GM12878 (cell line): Measurements from ENCODE around the gene PIWIL1. TPM values are rescaled to one million over a fixed set of nuclear protein-coding genes. Genes with fewer than 3 reads are reported as not detected.

ENCODE experiments used
- ATAC-seq: fragments of 200-7000 bp; cut with Tn5 transposase; 3 replicates; pipeline ENCODE4 v1.9.1; 2020; ENCODE audit warnings: mild to moderate bottlenecking, moderate library complexity
- BruUV-seq: library from RNA; stranded (reverse); fragments of 400-500 nt; replicated peaks from 2 replicates; lab custom pipeline; 2021; lab: Mats Ljungman, UMichigan
- CTCF ChIA-PET: fragments of 300-600 bp; sonication (Branson Sonifier 250); formaldehyde crosslinking; extraction: SDS; loops from one replicate; lab custom pipeline; 2021; ENCODE audit warnings: inconsistent platforms; lab: Yijun Ruan, JAX
- POLR2A ChIA-PET: fragments of 350-600 bp; formaldehyde crosslinking; extraction: SDS; loops from one replicate; lab custom pipeline; 2021; ENCODE audit warnings: inconsistent platforms; lab: Charles Lee
- RAD21 ChIA-PET: fragments of 300-600 bp; sonication (Branson Sonifier 250); formaldehyde crosslinking; loops from one replicate; lab custom pipeline; 2023; ENCODE audit warnings: antibody characterized with exemption; ENCODE audit not compliant: unreplicated experiment; lab: Charles Lee
- SMC1A ChIA-PET: fragments of 300-600 bp; sonication (Branson Sonifier 250); formaldehyde crosslinking; loops from one replicate; lab custom pipeline; 2023; ENCODE audit not compliant: unreplicated experiment, uncharacterized antibody; lab: Charles Lee
- DNase-seq: peaks from one replicate; pipeline ENCODE4 v3.0.0-alpha.2; 2011; ENCODE audit warnings: low read depth, low spot score
- FAIRE-seq: peaks from 3 replicates; lab custom pipeline; 2011; peaks lifted over from hg19 to GRCh38; lab: Jason Lieb, UNC
- H2AFZ ChIP-seq: 2 replicates; pipeline ENCODE4 v1.6.0; 2011; ENCODE audit warnings: low read depth, low read length, control low read depth; ENCODE audit not compliant: control insufficient read depth
- H3K27ac ChIP-seq: 2 replicates; pipeline ENCODE4 v1.5.1; 2011; ENCODE audit warnings: control low read depth; ENCODE audit not compliant: control insufficient read depth, insufficient read depth
- H3K27me3 ChIP-seq, 2 experiments: replicated peaks in 1 of 2; 2 replicates each; pipeline versions ENCODE4 v1.6.0 to v1.6.1; 2011; ENCODE audit warnings: low read length in 1 of 2; ENCODE audit not compliant: control insufficient read depth in 2 of 2, insufficient read depth in 2 of 2
- H3K36me3 ChIP-seq, 2 experiments: 2 replicates each; pipeline ENCODE4 v1.5.1; 2011; ENCODE audit warnings: low read length in 1 of 2; ENCODE audit not compliant: control insufficient read depth in 2 of 2, insufficient read depth in 2 of 2
- H3K4me1 ChIP-seq: 2 replicates; pipeline ENCODE4 v1.6.1; 2011; ENCODE audit warnings: mild to moderate bottlenecking, low read length, moderate library complexity, mixed read lengths; ENCODE audit not compliant: control insufficient read depth, insufficient read depth
- H3K4me2 ChIP-seq: 2 replicates; pipeline ENCODE4 v1.6.0; 2011; ENCODE audit warnings: control low read depth; ENCODE audit not compliant: control insufficient read depth, insufficient read depth
- H3K4me3 ChIP-seq: fragments of 200-600 bp; sonication (generic); 2 replicates; pipeline ENCODE4 v1.5.1; 2016
- H3K79me2 ChIP-seq: 2 replicates; pipeline ENCODE4 v1.6.0; 2011; ENCODE audit warnings: low read length; ENCODE audit not compliant: control insufficient read depth, insufficient read depth
- H3K9ac ChIP-seq: 2 replicates; pipeline ENCODE4 v1.8.0; 2011; ENCODE audit warnings: low read length, control low read depth, mixed read lengths; ENCODE audit not compliant: control insufficient read depth, insufficient read depth
- H3K9me3 ChIP-seq: replicated peaks from 3 replicates; pipeline ENCODE4 v1.5.1; 2011; ENCODE audit warnings: mild to moderate bottlenecking, low read length; ENCODE audit not compliant: control insufficient read depth, insufficient read depth
- H4K20me1 ChIP-seq: 2 replicates; pipeline ENCODE4 v1.6.0; 2011; ENCODE audit not compliant: control insufficient read depth, insufficient read depth
- BMI1 ChIP-seq: fragments of 450-650 bp; IDR thresholded peaks from 2 replicates; pipeline ENCODE4 v1.6.1; 2016; ENCODE audit warnings: mild to moderate bottlenecking, moderate library complexity, borderline replicate concordance
- DPF2 ChIP-seq: fragments of 450-650 bp; IDR thresholded peaks from 2 replicates; pipeline ENCODE4 v1.6.1; 2017; ENCODE audit warnings: mild to moderate bottlenecking
- E2F4 ChIP-seq: IDR thresholded peaks from 2 replicates; pipeline ENCODE4 v1.6.1; 2012; ENCODE audit warnings: low read depth, low read length, improper control_type of control experiment
- EZH2 ChIP-seq: IDR thresholded peaks from 2 replicates; pipeline ENCODE4 v1.6.1; 2012; ENCODE audit warnings: low read depth, mild to moderate bottlenecking, control low read depth, inconsistent platforms, low read length, borderline replicate concordance; ENCODE audit not compliant: control insufficient read depth
- FOXK2 ChIP-seq: fragments of 450-650 bp; IDR thresholded peaks from 2 replicates; pipeline ENCODE4 v1.6.1; 2017; ENCODE audit warnings: mild to moderate bottlenecking, moderate library complexity
- MXI1 ChIP-seq: fragments of 150-350 bp; IDR thresholded peaks from 2 replicates; pipeline ENCODE4 v1.6.1; 2011; ENCODE audit warnings: low read depth, mild to moderate bottlenecking, inconsistent platforms, low read length, improper control_type of control experiment
- PAX8 ChIP-seq: fragments of 450-650 bp; IDR thresholded peaks from 2 replicates; pipeline ENCODE4 v1.6.1; 2017; ENCODE audit warnings: mild to moderate bottlenecking, moderate library complexity
- PKNOX1 ChIP-seq: fragments of 450-650 bp; IDR thresholded peaks from 2 replicates; pipeline ENCODE4 v1.6.1; 2016; ENCODE audit warnings: mild to moderate bottlenecking
- POLR2AphosphoS2 ChIP-seq: IDR thresholded peaks from 2 replicates; pipeline ENCODE4 v1.6.1; 2011; ENCODE audit warnings: low read depth, mild to moderate bottlenecking, low read length, improper control_type of control experiment, moderate library complexity
- TCF12 ChIP-seq: IDR thresholded peaks from 2 replicates; pipeline ENCODE4 v1.6.1; 2011; ENCODE audit warnings: low read depth, mild to moderate bottlenecking, low read length
- ZNF207 ChIP-seq: fragments of 450-650 bp; IDR thresholded peaks from 2 replicates; pipeline ENCODE4 v1.6.1; 2014; ENCODE audit warnings: antibody characterized with exemption, mild to moderate bottlenecking, borderline replicate concordance
- ZZZ3 ChIP-seq: IDR thresholded peaks from 2 replicates; pipeline ENCODE4 v1.6.1; 2011; ENCODE audit warnings: low read depth; ENCODE audit not compliant: control insufficient read depth, insufficient read length
- WGBS: methylation state at CpG from one replicate; pipeline ENCODE4 v1.1.6; 2016; ENCODE audit warnings: low lambda C conversion rate; ENCODE audit not compliant: insufficient replicate concordance, insufficient coverage; ENCODE audit errors: missing lambda C conversion rate; 5-methylcytosine and 5-hydroxymethylcytosine counted together
- in situ Hi-C: fragments of 300-500 bp; cut with MboI; formaldehyde crosslinking; loops from 9 replicates; pipeline ENCODE4 v1.14.3; 2018; ENCODE audit warnings: mixed read lengths
- intact Hi-C: fragments of 100-400 bp; cut with micrococcal nuclease; formaldehyde crosslinking; loops from one replicate; pipeline ENCODE4 v1.14.2; 2022; ENCODE audit not compliant: unreplicated experiment
- polyA plus RNA-seq, 11 experiments: library from polyadenylated mRNA; depleted of rRNA in 4 of 11; unstranded in 6 of 11; stranded (reverse) in 5 of 11; fragments of >200 nt; fragmentation: Nextera tagmentation in 4 of 11; fragmentation: Illumina TruSeq in 1 of 11; extraction: Ambion mirVana in 4 of 11; extraction: Trizol in 1 of 11; gene quantifications; 1 replicate in 1 of 11; 2 replicates in 10 of 11; pipeline versions ENCODE4 v1.2.1 to v1.2.3, GENCODE V29; 2011 to 2016; ENCODE audit warnings: inconsistent platforms in 2 of 11, missing spikeins in 2 of 11, low read depth in 1 of 11
- total RNA-seq, 4 experiments: library from RNA; depleted of rRNA in 3 of 4; stranded (reverse); fragments of >200 nt in 3 of 4; fragmentation: Illumina TruSeq in 1 of 4; extraction: Trizol in 1 of 4; gene quantifications; 2 replicates each; pipeline versions ENCODE4 v1.2.1 to v1.2.3, GENCODE V29; 2013 to 2021
- TF ChIP-seq, protein P1 (sequence below): IDR thresholded peaks from 2 replicates; pipeline ENCODE4 v1.6.1; 2012; ENCODE audit warnings: improper control_type of control experiment, low read depth, low read length; ENCODE audit not compliant: insufficient replicate concordance
- TF ChIP-seq, protein P2 (sequence below): IDR thresholded peaks from 2 replicates; pipeline ENCODE4 v1.6.1; 2011; ENCODE audit warnings: mild to moderate bottlenecking, low read depth, low read length, moderate library complexity; ENCODE audit not compliant: insufficient replicate concordance

PIWIL1 gene
- total and polyA plus RNA-seq, 10 of the 15 experiments (the other 5 are each of a cell fraction or from before 2014, with no cell fraction given), result not detected

GRCh38 chr12:130288691-130289090, 49.0 kb upstream of the PIWIL1 start:
- Histone ChIP-seq H3K27ac (no peak overlapping the region), H4K20me1 (no peaks in the 10 kb centered on the region), H3K4me2 (no peak overlapping the region), H3K27me3 (no peaks in the 10 kb centered on the region), H3K79me2 (no peaks in the 10 kb centered on the region), H3K4me3 (no peak overlapping the region), H2AFZ (no peak overlapping the region), H3K36me3 (no peaks in the 10 kb centered on the region), H3K4me1 (no peaks in the 10 kb centered on the region), H3K9me3 (no peaks in the 10 kb centered on the region; the same call in 2 of the 3 replicates), H3K9ac (no peak overlapping the region)
- ChIA-PET CTCF (no interaction called here), POLR2A (no interaction called here), RAD21 (no interaction called here), SMC1A (no interaction called here)
- no TSS peak for BruUV-seq
- in situ Hi-C loops, result no loop called here
- DNase-seq, result no peak
- no peak for FAIRE-seq
- 19% methylated on average over 6 of the region's 6 CpGs for WGBS
- no peak for ATAC-seq
- intact Hi-C loops, result no loop called here
- no peak for TF ChIP-seq PKNOX1
- TF ChIP-seq, protein P1, sequence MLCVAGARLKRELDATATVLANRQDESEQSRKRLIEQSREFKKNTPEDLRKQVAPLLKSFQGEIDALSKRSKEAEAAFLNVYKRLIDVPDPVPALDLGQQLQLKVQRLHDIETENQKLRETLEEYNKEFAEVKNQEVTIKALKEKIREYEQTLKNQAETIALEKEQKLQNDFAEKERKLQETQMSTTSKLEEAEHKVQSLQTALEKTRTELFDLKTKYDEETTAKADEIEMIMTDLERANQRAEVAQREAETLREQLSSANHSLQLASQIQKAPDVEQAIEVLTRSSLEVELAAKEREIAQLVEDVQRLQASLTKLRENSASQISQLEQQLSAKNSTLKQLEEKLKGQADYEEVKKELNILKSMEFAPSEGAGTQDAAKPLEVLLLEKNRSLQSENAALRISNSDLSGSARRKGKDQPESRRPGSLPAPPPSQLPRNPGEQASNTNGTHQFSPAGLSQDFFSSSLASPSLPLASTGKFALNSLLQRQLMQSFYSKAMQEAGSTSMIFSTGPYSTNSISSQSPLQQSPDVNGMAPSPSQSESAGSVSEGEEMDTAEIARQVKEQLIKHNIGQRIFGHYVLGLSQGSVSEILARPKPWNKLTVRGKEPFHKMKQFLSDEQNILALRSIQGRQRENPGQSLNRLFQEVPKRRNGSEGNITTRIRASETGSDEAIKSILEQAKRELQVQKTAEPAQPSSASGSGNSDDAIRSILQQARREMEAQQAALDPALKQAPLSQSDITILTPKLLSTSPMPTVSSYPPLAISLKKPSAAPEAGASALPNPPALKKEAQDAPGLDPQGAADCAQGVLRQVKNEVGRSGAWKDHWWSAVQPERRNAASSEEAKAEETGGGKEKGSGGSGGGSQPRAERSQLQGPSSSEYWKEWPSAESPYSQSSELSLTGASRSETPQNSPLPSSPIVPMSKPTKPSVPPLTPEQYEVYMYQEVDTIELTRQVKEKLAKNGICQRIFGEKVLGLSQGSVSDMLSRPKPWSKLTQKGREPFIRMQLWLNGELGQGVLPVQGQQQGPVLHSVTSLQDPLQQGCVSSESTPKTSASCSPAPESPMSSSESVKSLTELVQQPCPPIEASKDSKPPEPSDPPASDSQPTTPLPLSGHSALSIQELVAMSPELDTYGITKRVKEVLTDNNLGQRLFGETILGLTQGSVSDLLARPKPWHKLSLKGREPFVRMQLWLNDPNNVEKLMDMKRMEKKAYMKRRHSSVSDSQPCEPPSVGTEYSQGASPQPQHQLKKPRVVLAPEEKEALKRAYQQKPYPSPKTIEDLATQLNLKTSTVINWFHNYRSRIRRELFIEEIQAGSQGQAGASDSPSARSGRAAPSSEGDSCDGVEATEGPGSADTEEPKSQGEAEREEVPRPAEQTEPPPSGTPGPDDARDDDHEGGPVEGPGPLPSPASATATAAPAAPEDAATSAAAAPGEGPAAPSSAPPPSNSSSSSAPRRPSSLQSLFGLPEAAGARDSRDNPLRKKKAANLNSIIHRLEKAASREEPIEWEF, result no peak
- TF ChIP-seq, protein P2, sequence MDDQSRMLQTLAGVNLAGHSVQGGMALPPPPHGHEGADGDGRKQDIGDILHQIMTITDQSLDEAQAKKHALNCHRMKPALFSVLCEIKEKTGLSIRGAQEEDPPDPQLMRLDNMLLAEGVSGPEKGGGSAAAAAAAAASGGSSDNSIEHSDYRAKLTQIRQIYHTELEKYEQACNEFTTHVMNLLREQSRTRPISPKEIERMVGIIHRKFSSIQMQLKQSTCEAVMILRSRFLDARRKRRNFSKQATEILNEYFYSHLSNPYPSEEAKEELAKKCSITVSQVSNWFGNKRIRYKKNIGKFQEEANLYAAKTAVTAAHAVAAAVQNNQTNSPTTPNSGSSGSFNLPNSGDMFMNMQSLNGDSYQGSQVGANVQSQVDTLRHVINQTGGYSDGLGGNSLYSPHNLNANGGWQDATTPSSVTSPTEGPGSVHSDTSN, result no peak
- TF ChIP-seq BMI1, result no peak
- no peak for TF ChIP-seq E2F4
- no peak for TF ChIP-seq POLR2AphosphoS2
- no peak for TF ChIP-seq FOXK2
- no peak for TF ChIP-seq MXI1
- TF ChIP-seq DPF2, result no peak
- no peak for TF ChIP-seq PAX8
- TF ChIP-seq TCF12, result no peak
- no peak for TF ChIP-seq ZZZ3
- no peak for TF ChIP-seq ZNF207
- TF ChIP-seq EZH2, result no peak
